Epidermal melanocyte (primary cell): ENCODE measurements around the gene FXYD5.
"Not testable (repeated sequence)": the region's sequence is repeated elsewhere in the genome, so short reads cannot be mapped to it uniquely, and the experiment has no call there.

Source experiments
- DNase-seq: peaks from one replicate; pipeline ENCODE4 v3.0.0; 2011; ENCODE audit warnings: low spot score; ENCODE audit not compliant: insufficient read length

FXYD5 gene

GRCh38 chr19:35177377-35178274 is 23.1 kb downstream of the FXYD5 start:
- no peak for DNase-seq

- DNase-seq = no peak
Observed at GRCh38 chr19:35178701-35179100, 24.2 kb downstream of the FXYD5 start.

- DNase-seq = no peak
Observed at GRCh38 chr19:35179830-35180229, 25.3 kb downstream of the FXYD5 start.

- no peak for DNase-seq
Observed at GRCh38 chr19:35181387-35181786, 26.9 kb downstream of the FXYD5 start.

GRCh38 chr19:35184267-35184666 is 29.7 kb downstream of the FXYD5 start:
- DNase-seq = no peak

GRCh38 chr19:35184884-35185283 is 30.3 kb downstream of the FXYD5 start:
- DNase-seq = no peak

GRCh38 chr19:35194012-35194984 is 39.8 kb downstream of the FXYD5 start:
- no peak for DNase-seq

- DNase-seq = no peak
Observed at GRCh38 chr19:35195830-35196229, 41.3 kb downstream of the FXYD5 start.

GRCh38 chr19:35196861-35197260 is 42.3 kb downstream of the FXYD5 start:
- DNase-seq = not testable (repeated sequence)

- DNase-seq = no peak
Observed at GRCh38 chr19:35199481-35199880, 44.9 kb downstream of the FXYD5 start.

- no peak for DNase-seq
Observed at GRCh38 chr19:35202722-35203688, 48.5 kb downstream of the FXYD5 start.

GRCh38 chr19:35204799-35205732 is 50.5 kb downstream of the FXYD5 start:
- no peak for DNase-seq

- no peak for DNase-seq
Observed at GRCh38 chr19:35205733-35206323, 51.3 kb downstream of the FXYD5 start.

- DNase-seq = no peak
Observed at GRCh38 chr19:35206379-35206778, 51.8 kb downstream of the FXYD5 start.

GRCh38 chr19:35206855-35207254 is 52.3 kb downstream of the FXYD5 start:
- no peak for DNase-seq

GRCh38 chr19:35207391-35207871 is 52.9 kb downstream of the FXYD5 start:
- DNase-seq = no peak

GRCh38 chr19:35208121-35208520 is 53.6 kb downstream of the FXYD5 start:
- no peak for DNase-seq

- no peak for DNase-seq
Observed at GRCh38 chr19:35209646-35210045, 55.1 kb downstream of the FXYD5 start.

- DNase-seq = no peak
Observed at GRCh38 chr19:35211545-35212230, 57.2 kb downstream of the FXYD5 start.
